Choroid plexus epithelial cell (primary cell): ENCODE results near the gene KRTAP10-8.
"Not testable (repeated sequence)": the region's sequence is repeated elsewhere in the genome, so short reads cannot be mapped to it uniquely, and the experiment has no call there.

Experiments used
- DNase-seq: peaks from one replicate; pipeline ENCODE4 v3.0.0-alpha.2; 2010; ENCODE audit warnings: low read depth
- H3K4me3 ChIP-seq: 2 replicates; pipeline ENCODE4 v1.5.1; 2011; ENCODE audit warnings: low read depth, mild to moderate bottlenecking, control low read depth, low read length, moderate library complexity
- TF ChIP-seq, protein P1 (sequence below): conservative IDR thresholded peaks from 2 replicates; pipeline ENCODE4 v1.5.1; 2011; ENCODE audit warnings: low read depth, mild to moderate bottlenecking, control low read depth, inconsistent platforms, low read length, moderate library complexity

Gene KRTAP10-8

DNA sequence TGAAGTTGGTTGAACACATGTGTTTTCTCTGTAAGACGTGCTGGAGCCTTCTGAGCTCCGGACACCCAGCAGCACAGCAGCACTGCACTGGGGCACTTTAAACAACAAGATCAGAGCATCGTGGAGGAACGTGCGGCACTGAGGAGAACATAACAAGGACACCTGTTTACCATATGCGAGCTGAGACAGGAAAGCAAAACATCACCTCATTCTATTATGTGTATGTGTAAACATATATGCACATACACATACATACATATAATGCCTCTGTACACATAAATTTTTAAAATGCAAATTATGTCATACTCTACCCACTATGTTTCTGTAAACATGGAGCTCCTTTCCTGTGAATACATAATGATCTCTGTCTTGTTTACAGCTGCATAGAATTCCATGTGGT, 16.4 kb upstream of the KRTAP10-8 start:
- H3K4me3 ChIP-seq: no peak overlapping the region
- DNase-seq: no peak
- TF ChIP-seq, protein P1, sequence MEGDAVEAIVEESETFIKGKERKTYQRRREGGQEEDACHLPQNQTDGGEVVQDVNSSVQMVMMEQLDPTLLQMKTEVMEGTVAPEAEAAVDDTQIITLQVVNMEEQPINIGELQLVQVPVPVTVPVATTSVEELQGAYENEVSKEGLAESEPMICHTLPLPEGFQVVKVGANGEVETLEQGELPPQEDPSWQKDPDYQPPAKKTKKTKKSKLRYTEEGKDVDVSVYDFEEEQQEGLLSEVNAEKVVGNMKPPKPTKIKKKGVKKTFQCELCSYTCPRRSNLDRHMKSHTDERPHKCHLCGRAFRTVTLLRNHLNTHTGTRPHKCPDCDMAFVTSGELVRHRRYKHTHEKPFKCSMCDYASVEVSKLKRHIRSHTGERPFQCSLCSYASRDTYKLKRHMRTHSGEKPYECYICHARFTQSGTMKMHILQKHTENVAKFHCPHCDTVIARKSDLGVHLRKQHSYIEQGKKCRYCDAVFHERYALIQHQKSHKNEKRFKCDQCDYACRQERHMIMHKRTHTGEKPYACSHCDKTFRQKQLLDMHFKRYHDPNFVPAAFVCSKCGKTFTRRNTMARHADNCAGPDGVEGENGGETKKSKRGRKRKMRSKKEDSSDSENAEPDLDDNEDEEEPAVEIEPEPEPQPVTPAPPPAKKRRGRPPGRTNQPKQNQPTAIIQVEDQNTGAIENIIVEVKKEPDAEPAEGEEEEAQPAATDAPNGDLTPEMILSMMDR: no peak

DNA sequence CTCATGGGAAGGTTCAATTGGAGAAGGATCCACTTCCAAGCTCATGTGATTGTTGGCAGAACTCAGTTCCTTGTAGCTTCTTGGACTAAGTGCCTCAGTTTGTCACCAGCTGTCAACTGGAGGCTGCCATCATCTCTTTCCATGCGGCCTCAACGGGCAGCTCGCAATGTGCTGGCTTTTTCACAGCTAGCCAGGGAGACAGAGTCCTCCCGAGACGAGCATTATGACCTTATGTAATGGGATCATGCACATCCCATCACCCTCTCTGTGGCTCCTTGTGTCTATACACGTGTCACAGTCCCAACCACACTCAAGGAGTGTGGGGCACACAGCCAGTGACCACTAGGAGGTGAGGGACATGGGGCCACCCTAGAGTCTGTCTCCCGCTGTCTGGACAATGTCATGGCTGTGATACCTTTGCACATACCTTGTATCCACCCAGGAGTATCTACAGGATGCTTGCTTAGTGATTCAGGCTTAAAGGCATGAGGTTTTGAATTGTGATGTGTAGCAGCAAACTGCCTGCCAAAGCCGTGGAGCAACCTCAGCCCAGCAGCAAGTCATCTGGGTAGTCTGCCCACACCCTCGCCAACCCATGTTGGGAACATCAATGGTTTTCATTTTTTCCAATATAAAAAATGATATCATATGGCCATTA, 15.7 kb upstream of the KRTAP10-8 start:
- TF ChIP-seq, protein P1: no peak
- DNase-seq: no peak
- H3K4me3 ChIP-seq: no peak overlapping the region

DNA sequence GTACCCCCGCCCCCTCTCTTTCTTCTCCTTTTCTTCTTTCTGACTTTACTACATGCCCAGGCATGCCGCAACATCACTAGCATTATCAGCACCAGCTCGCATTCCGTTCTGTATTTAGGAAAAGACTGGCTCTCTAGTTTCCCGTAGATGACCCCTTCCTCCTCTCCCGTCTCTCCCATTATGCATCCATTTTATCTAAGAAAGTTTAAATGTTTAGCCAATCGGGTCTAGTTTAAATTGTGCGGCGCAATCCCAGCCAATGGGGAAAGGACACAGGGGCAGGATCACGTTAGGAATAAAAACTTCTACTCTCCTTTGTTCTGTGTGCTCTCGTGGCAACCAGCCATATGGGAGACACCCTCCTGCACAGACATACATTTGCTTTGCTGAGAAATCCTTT, 13.8 kb upstream of the KRTAP10-8 start:
- TF ChIP-seq, protein P1: no peak
- H3K4me3 ChIP-seq: no peak overlapping the region
- DNase-seq: no peak

DNA sequence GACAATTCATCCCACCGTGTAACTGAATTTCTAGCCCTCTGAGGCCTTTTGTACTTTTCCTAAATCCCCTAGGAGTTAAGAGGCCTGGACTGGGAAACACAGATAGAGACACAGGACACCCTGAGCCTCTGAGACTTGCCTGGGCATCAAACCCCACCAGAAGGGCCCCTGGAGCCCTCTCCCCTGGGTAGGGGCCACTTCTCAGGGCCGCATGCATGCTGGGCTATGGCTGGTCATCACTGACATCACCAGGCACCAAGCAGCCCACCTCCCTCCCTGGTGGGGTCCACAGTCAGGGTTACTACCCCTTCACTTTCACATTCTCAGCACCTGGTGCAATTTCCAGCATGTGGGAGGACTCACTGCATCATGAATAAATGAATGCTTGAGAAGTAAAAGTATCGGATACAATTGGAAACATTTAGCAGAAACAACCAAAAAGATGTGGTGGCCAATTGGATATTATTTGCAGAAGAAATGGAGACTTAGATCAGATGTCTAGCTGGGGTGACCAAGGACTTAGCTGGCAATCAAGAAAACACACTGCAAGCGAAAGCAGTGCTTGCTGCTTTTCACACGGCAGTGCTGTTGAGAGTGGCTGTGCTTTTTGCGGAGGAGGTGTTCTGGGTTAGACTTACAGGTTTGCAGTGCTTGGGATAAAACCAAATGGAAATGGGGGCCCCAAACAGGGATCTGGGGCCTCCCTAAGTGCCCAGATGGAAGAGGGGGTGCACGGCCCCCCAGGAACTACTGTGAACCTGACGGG, 12.4 kb upstream of the KRTAP10-8 start:
- no peak overlapping the region for H3K4me3 ChIP-seq
- DNase-seq: no peak
- TF ChIP-seq, protein P1: no peak

DNA sequence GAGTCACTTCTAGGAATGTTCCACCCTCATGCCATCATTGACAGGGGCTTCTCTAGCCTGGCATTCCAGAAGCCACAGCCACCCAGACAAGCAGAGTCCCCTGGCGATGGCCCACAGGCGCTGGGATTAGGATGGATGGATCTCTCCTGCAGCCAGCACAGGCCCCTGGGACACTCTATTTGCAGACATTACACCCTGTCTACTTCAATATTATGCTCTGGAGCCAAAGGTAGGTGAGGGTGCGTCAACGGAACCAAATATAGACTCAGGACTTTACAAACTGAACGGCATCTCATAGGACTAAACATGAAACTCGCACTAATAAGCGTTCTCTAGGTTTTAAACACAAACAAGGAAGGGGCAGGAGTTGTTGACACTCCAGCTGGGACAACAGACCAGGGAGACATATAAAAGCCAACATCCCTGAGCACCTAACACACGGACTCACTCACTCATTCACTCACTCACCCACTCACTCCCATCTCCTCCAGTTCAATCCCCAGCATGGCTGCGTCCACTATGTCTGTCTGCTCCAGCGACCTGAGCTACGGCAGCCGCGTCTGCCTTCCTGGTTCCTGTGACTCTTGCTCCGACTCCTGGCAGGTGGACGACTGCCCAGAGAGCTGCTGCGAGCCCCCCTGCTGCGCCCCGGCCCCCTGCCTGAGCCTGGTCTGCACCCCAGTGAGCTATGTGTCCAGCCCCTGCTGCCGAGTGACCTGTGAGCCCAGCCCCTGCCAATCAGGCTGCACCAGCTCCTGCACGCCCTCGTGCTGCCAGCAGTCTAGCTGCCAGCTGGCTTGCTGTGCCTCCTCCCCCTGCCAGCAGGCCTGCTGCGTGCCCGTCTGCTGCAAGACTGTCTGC, 11.5 kb upstream of the KRTAP10-8 start, which contains the start of gene KRTAP10-7:
Gene KRTAP10-7 (plus strand): TSS at position 480 of the 861 bp plus-strand sequence. CDS start 25 bp downstream, at position 505.
- not testable (repeated sequence) for H3K4me3 ChIP-seq, DNase-seq

DNA sequence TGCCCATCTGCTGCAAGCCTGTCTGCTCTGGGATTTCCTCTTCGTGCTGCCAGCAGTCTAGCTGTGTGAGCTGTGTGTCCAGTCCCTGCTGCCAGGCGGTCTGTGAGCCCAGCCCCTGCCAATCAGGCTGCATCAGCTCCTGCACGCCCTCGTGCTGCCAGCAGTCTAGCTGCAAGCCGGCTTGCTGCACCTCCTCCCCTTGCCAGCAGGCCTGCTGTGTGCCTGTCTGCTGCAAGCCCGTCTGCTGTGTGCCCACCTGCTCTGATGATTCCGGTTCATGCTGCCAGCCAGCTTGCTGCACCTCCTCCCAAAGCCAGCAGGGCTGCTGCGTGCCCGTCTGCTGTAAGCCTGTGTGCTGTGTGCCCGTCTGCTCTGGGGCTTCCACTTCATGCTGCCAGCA, 10.8 kb upstream of the KRTAP10-8 start:
- H3K4me3 ChIP-seq, DNase-seq: not testable (repeated sequence)

DNA sequence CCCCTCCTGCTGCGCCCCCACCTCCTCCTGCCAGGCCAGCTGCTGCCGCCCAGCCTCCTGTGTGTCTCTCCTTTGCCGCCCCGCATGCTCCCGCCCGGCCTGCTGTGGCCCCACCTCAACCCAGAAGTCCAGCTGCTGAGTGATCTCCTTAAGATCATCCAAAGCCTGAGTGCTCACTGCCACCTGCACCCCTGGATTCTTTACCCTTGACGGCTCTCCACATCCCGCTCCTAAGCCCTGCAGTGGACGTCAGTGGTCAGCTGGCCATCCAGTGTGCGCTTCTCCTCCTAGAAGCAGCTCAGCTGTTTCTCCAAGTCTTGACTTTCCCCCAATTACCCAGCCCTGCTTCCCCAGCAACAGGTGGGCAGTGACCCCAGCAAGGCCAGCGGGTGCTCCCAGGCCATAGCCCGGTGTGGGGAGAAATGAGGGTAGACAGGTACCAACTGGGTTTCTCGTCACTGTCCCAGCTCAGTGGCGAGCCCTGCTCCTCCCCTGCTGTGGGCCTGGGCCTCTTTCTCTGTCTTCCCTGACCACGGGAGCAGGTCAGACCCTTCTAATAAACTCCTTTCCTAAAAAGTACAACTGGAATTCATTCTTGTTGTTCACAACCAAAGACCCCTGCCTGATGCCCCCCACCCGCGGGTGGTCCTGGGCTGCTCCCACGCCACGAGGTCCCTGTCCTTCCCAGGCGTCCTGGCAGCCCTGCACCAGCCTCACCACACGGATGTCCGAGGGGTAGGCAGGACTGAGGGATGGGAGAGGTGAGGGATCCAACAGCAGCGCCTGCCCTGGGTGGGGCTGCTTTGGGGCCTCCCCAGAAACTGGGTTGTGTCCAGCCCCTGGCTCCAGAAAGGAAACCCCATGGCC, 10.1 kb upstream of the KRTAP10-8 start:
- DNase-seq: no peak
- H3K4me3 ChIP-seq: no peak overlapping the region
- TF ChIP-seq, protein P1: no peak
